Mesendoderm (in vitro differentiated cells): ENCODE measurements around the gene CFAP46.
"Not testable (repeated sequence)": the region's sequence is repeated elsewhere in the genome, so short reads cannot be mapped to it uniquely, and the experiment has no call there.

Source experiments
- DNase-seq: peaks from one replicate; pipeline ENCODE4 v3.0.0; 2013
- H2AK5ac ChIP-seq: 2 replicates; pipeline ENCODE4 v1.6.1; 2013; ENCODE audit warnings: low read length, inconsistent platforms
- H2BK120ac ChIP-seq: 2 replicates; pipeline ENCODE4 v1.6.1; 2013; ENCODE audit warnings: low read depth, mild to moderate bottlenecking, low read length, moderate library complexity, mixed read lengths
- H2BK15ac ChIP-seq: replicated peaks from 2 replicates; pipeline ENCODE4 v1.6.1; 2013; ENCODE audit warnings: low read depth, mild to moderate bottlenecking, moderate library complexity
- H2BK5ac ChIP-seq: 2 replicates; pipeline ENCODE4 v1.6.1; 2013; ENCODE audit warnings: low read length, inconsistent platforms
- H3K18ac ChIP-seq: 2 replicates; pipeline ENCODE4 v1.6.1; 2013; ENCODE audit warnings: mild to moderate bottlenecking, low read length, mixed read lengths
- H3K23ac ChIP-seq: one replicate; pipeline ENCODE4 v1.6.1; 2013; ENCODE audit warnings: low read length
- H3K27ac ChIP-seq: 2 replicates; pipeline ENCODE4 v1.5.1; 2013; ENCODE audit warnings: low read depth, mild to moderate bottlenecking, inconsistent platforms, low read length, moderate library complexity
- H3K27me3 ChIP-seq: 2 replicates; pipeline ENCODE4 v1.6.1; 2013; ENCODE audit warnings: low read length, control low read depth, mild to moderate bottlenecking, inconsistent platforms; ENCODE audit not compliant: insufficient read depth, poor library complexity
- H3K36me3 ChIP-seq: 2 replicates; pipeline ENCODE4 v1.6.1; 2013; ENCODE audit warnings: low read length, inconsistent platforms; ENCODE audit not compliant: control insufficient read depth, insufficient read depth
- H3K4ac ChIP-seq: one replicate; pipeline ENCODE4 v1.6.1; 2013; ENCODE audit warnings: low read depth, mild to moderate bottlenecking, low read length, moderate library complexity
- H3K4me1 ChIP-seq: 2 replicates; pipeline ENCODE4 v1.6.1; 2013; ENCODE audit warnings: low read depth, low read length, inconsistent platforms; ENCODE audit not compliant: control insufficient read depth
- H3K4me2 ChIP-seq: 2 replicates; pipeline ENCODE4 v1.6.1; 2013; ENCODE audit warnings: low read length
- H3K4me3 ChIP-seq: 2 replicates; pipeline ENCODE4 v1.5.1; 2013; ENCODE audit warnings: mild to moderate bottlenecking, low read length
- H3K56ac ChIP-seq: one replicate; pipeline ENCODE4 v1.6.1; 2013; ENCODE audit warnings: low read length
- H3K79me1 ChIP-seq: 2 replicates; pipeline ENCODE4 v1.6.1; 2013; ENCODE audit warnings: low read length, inconsistent platforms
- H3K79me2 ChIP-seq: 2 replicates; pipeline ENCODE4 v1.6.1; 2013; ENCODE audit warnings: mild to moderate bottlenecking, low read length; ENCODE audit not compliant: control insufficient read depth, insufficient read depth
- H3K9ac ChIP-seq: 2 replicates; pipeline ENCODE4 v1.6.1; 2013; ENCODE audit warnings: low read length, inconsistent platforms
- H4K5ac ChIP-seq: one replicate; pipeline ENCODE4 v1.6.1; 2013; ENCODE audit warnings: low read length
- H4K8ac ChIP-seq: one replicate; pipeline ENCODE4 v1.6.1; 2013; ENCODE audit warnings: low read depth, mild to moderate bottlenecking, control low read depth, low read length, moderate library complexity
- WGBS: extraction: QIAGEN DNeasy Blood & Tissue Kit; methylation state at CpG from one replicate; pipeline ENCODE4 v1.1.7; 2013; ENCODE audit warnings: low lambda C conversion rate, missing lambda C conversion rate; ENCODE audit not compliant: insufficient coverage; ENCODE audit errors: extremely low coverage; 5-methylcytosine and 5-hydroxymethylcytosine counted together

CFAP46 gene

GRCh38 chr10:132892004-132892403 lies 50.4 kb downstream of the CFAP46 start:
- Histone ChIP-seq H3K4me3 (no peak overlapping the region), H3K18ac (no peak overlapping the region), H3K9ac (no peak overlapping the region), H3K36me3 (no peaks in the 10 kb centered on the region), H4K5ac (no peak overlapping the region), H2BK5ac (no peak overlapping the region), H3K4me2 (no peak overlapping the region), H3K79me1 (no peaks in the 10 kb centered on the region), H2BK15ac (no peak overlapping the region), H3K23ac (no peak overlapping the region), H4K8ac (no peak overlapping the region), H3K27me3 (no peaks in the 10 kb centered on the region), H2AK5ac (no peak overlapping the region), H3K4ac (no peak overlapping the region), H2BK120ac (no peak overlapping the region), H3K27ac (no peak overlapping the region), H3K56ac (no peak overlapping the region), H3K4me1 (no peaks in the 10 kb centered on the region), H3K79me2 (no peaks in the 10 kb centered on the region)
- no peak for DNase-seq
- no CpG with 5 or more reads among the region's 12 CpGs for WGBS

GRCh38 chr10:132891368-132891767 lies 51.0 kb downstream of the CFAP46 start:
- Histone ChIP-seq H3K27me3 (no peaks in the 10 kb centered on the region), H2BK5ac (no peak overlapping the region)
- WGBS: no CpG with 5 or more reads among the region's 6 CpGs

GRCh38 chr10:132890301-132890700 lies 52.1 kb downstream of the CFAP46 start:
- H3K4me3 ChIP-seq: no peak overlapping the region
- H3K27ac ChIP-seq: no peak overlapping the region

More at GRCh38 chr10:132891368-132891767, 51.0 kb downstream of the CFAP46 start:
- Histone ChIP-seq H3K9ac (no peak overlapping the region), H2BK15ac (no peak overlapping the region), H3K4me1 (no peaks in the 10 kb centered on the region), H3K56ac (no peak overlapping the region), H3K79me1 (no peaks in the 10 kb centered on the region), H3K4ac (no peak overlapping the region), H2AK5ac (no peak overlapping the region), H2BK120ac (no peak overlapping the region), H4K5ac (no peak overlapping the region), H3K4me3 (no peak overlapping the region), H4K8ac (no peak overlapping the region), H3K18ac (no peak overlapping the region), H3K27ac (no peak overlapping the region), H3K4me2 (no peak overlapping the region), H3K79me2 (no peaks in the 10 kb centered on the region), H3K36me3 (no peaks in the 10 kb centered on the region), H3K23ac (no peak overlapping the region)
- no peak for DNase-seq

GRCh38 chr10:132889556-132889955 lies 52.8 kb downstream of the CFAP46 start:
- Histone ChIP-seq H3K36me3 (no peaks in the 10 kb centered on the region), H2AK5ac (no peak overlapping the region), H3K4me2 (no peak overlapping the region), H2BK5ac (no peak overlapping the region), H3K27ac (no peak overlapping the region), H3K4me3 (no peak overlapping the region), H3K9ac (no peak overlapping the region), H3K56ac (no peak overlapping the region), H3K79me2 (no peaks in the 10 kb centered on the region), H3K27me3 (no peaks in the 10 kb centered on the region), H2BK15ac (no peak overlapping the region), H2BK120ac (no peak overlapping the region), H3K79me1 (no peaks in the 10 kb centered on the region), H3K4ac (no peak overlapping the region), H3K4me1 (no peaks in the 10 kb centered on the region), H4K5ac (no peak overlapping the region), H3K23ac (no peak overlapping the region), H3K18ac (no peak overlapping the region), H4K8ac (no peak overlapping the region)
- DNase-seq: no peak
- no CpG with 5 or more reads among the region's 16 CpGs for WGBS

More at GRCh38 chr10:132890301-132890700, 52.1 kb downstream of the CFAP46 start:
- Histone ChIP-seq H2AK5ac (no peak overlapping the region), H4K5ac (no peak overlapping the region), H3K36me3 (no peaks in the 10 kb centered on the region), H3K4ac (no peak overlapping the region), H2BK5ac (no peak overlapping the region), H2BK120ac (no peak overlapping the region), H3K79me2 (no peaks in the 10 kb centered on the region), H3K27me3 (no peaks in the 10 kb centered on the region), H3K18ac (no peak overlapping the region), H3K4me1 (no peaks in the 10 kb centered on the region), H3K79me1 (no peaks in the 10 kb centered on the region), H2BK15ac (no peak overlapping the region), H3K4me2 (no peak overlapping the region), H3K56ac (no peak overlapping the region), H3K23ac (no peak overlapping the region), H4K8ac (no peak overlapping the region), H3K9ac (no peak overlapping the region)
- DNase-seq: no peak
- WGBS: no CpG with 5 or more reads among the region's 9 CpGs

- Histone ChIP-seq H3K18ac (no peak overlapping the region), H3K79me1 (no peaks in the 10 kb centered on the region), H3K4me1 (no peaks in the 10 kb centered on the region), H3K4ac (no peak overlapping the region), H4K8ac (no peak overlapping the region), H3K4me2 (no peak overlapping the region), H2BK15ac (no peak overlapping the region), H2BK120ac (no peak overlapping the region), H3K36me3 (no peaks in the 10 kb centered on the region), H3K4me3 (no peak overlapping the region), H3K79me2 (no peaks in the 10 kb centered on the region), H3K27me3 (no peaks in the 10 kb centered on the region), H3K27ac (no peak overlapping the region), H3K23ac (no peak overlapping the region), H2BK5ac (no peak overlapping the region), H3K9ac (no peak overlapping the region), H2AK5ac (no peak overlapping the region), H3K56ac (no peak overlapping the region), H4K5ac (no peak overlapping the region)
- WGBS: no CpG with 5 or more reads among the region's 16 CpGs
- no peak for DNase-seq
These were observed 53.4 kb downstream of the CFAP46 start for GRCh38 chr10:132888898-132889490.

GRCh38 chr10:132888446-132888845 lies 53.9 kb downstream of the CFAP46 start:
- not testable (repeated sequence) for H3K36me3 ChIP-seq, H4K8ac ChIP-seq, H3K27me3 ChIP-seq, H2AK5ac ChIP-seq, H3K18ac ChIP-seq, H3K79me2 ChIP-seq, H3K9ac ChIP-seq, H3K4me1 ChIP-seq, H3K4ac ChIP-seq, H2BK5ac ChIP-seq, H3K79me1 ChIP-seq, H3K4me2 ChIP-seq, H2BK120ac ChIP-seq, H2BK15ac ChIP-seq, H3K56ac ChIP-seq, H3K4me3 ChIP-seq, DNase-seq, H4K5ac ChIP-seq, H3K23ac ChIP-seq, H3K27ac ChIP-seq
- WGBS: no CpG with 5 or more reads among the region's 16 CpGs
